HG03097 (cell line): Measurements from ENCODE around the gene SGTA.

Experiments
- ATAC-seq: cut with Tn5 transposase; IDR thresholded peaks from one replicate; pipeline ENCODE4 v1.9.1; 2021; ENCODE audit not compliant: unreplicated experiment, low FRiP score

Gene SGTA

GRCh38 chr19:2774083-2774679 lies 8.9 kb downstream of the SGTA start:
- no peak for ATAC-seq

GRCh38 chr19:2771786-2772674 lies 11.0 kb downstream of the SGTA start:
- no peak for ATAC-seq

GRCh38 chr19:2770055-2771013 lies 12.7 kb downstream of the SGTA start:
- no peak for ATAC-seq

GRCh38 chr19:2769218-2769617 lies 13.9 kb downstream of the SGTA start:
- ATAC-seq = no peak

- no peak for ATAC-seq
Measured at GRCh38 chr19:2768365-2769132, 14.5 kb downstream of the SGTA start.

- no peak for ATAC-seq
Measured at GRCh38 chr19:2767688-2768087, 15.4 kb downstream of the SGTA start.

- no peak for ATAC-seq
Measured at GRCh38 chr19:2766594-2767372, 16.3 kb downstream of the SGTA start.

- no peak for ATAC-seq
Measured at GRCh38 chr19:2765376-2765775, 17.7 kb downstream of the SGTA start.

- no peak for ATAC-seq
Measured at GRCh38 chr19:2764945-2765344, 18.1 kb downstream of the SGTA start.

- ATAC-seq = no peak
Measured at GRCh38 chr19:2763687-2764086, 19.4 kb downstream of the SGTA start.

GRCh38 chr19:2762783-2763496 lies 20.1 kb downstream of the SGTA start:
- no peak for ATAC-seq

- no peak for ATAC-seq
Measured at GRCh38 chr19:2761876-2762782, 20.9 kb downstream of the SGTA start.

- ATAC-seq = no peak
Measured at GRCh38 chr19:2761309-2761677, 21.8 kb downstream of the SGTA start.

- ATAC-seq = no peak
Measured at GRCh38 chr19:2759965-2760364, 23.1 kb downstream of the SGTA start.

GRCh38 chr19:2759362-2759761 lies 23.7 kb downstream of the SGTA start:
- ATAC-seq = no peak

- no peak for ATAC-seq
Measured at GRCh38 chr19:2758601-2759313, 24.3 kb downstream of the SGTA start.
